GM18861 (cell line): Measurements from ENCODE around the gene NTN3.

ENCODE experiments used
- ATAC-seq: cut with Tn5 transposase; IDR thresholded peaks from one replicate; pipeline ENCODE4 v1.9.1; 2021; ENCODE audit not compliant: unreplicated experiment

Gene NTN3

GRCh38 chr16:2465653-2466415, 5.3 kb upstream of the NTN3 start:
- no peak for ATAC-seq

GRCh38 chr16:2466667-2467527, 4.2 kb upstream of the NTN3 start:
- no peak for ATAC-seq

GRCh38 chr16:2467528-2468232, 3.4 kb upstream of the NTN3 start:
- no peak for ATAC-seq

DNA sequence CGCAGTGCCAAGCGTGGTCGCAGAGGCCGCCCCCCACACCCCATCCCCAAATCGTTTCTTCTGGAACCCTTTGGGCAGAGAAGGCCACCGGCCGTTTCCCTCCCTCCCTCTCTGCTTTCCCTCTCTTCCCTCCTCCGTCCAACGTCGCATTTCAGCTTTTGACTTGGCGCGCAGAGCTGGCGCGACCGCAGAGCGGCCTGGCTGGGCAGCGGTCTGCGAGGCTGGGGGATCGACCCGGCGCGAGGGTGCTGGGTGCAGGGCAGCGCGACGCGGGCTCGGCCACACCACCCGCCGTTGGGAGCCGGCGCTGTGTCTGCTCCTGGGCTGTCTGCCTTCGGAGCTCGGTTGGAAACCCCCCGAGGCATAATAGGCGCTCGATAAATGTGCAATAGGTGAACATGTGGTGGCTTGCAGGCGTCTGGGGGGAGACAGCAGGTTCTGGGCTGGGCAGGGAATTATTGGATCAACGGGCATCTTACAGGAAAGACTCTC, 2.8 kb upstream of the NTN3 start:
- no peak for ATAC-seq

GRCh38 chr16:2468725-2469398, 2.2 kb upstream of the NTN3 start:
- no peak for ATAC-seq

DNA sequence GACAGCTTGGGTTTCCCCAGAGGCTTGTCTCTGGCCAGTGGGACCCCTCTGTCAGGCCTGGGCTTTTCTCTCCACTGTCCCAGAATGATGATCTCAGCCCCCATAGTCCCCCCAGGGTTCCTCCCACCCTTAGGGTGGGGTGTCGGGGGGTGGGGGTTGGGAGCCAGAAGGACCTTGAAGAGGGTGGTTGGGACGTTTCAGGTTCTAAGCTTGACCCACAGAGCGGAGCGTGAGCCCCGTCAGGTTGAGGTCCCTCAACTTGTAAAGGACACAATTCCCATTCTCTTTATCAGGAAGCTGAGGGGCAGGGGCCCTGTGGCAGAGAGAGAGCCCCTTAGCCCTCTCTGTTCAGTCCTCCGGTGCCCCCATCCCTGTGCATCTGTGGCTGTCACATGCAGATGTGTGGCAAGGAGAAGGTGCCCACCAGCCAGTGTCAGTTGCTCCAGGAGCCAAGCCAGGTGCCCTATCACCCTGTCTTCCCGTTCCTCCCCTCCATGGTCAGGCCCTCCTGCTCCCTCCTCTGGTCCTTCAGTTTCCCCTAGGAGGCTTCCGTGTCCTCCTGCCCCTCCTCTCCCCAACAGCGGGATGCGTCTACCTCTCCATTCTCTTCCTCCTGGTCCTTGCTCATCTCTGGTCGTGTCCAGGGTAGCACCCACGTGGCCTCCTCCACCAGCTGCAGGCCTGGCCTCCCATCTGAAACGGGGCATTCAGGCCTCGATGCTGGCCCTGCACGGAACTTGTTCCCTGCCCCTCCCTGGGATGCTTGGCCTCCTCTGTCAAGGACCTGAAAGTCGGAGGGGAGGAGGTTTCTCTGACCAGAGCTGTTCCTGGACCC, 1.5 kb upstream of the NTN3 start:
- ATAC-seq, result no peak

GRCh38 chr16:2470234-2470601, 879 bp upstream of the NTN3 start:
- ATAC-seq, result no peak

- ATAC-seq, result no peak
Measured at GRCh38 chr16:2470603-2471015, 488 bp upstream of the NTN3 start.

GRCh38 chr16:2471653-2472487, 773 bp downstream of the NTN3 start:
- ATAC-seq, result no peak

- no peak for ATAC-seq
Measured at GRCh38 chr16:2472488-2472864, 1.4 kb downstream of the NTN3 start.

- no peak for ATAC-seq
Measured at GRCh38 chr16:2472885-2473445, 1.9 kb downstream of the NTN3 start.

DNA sequence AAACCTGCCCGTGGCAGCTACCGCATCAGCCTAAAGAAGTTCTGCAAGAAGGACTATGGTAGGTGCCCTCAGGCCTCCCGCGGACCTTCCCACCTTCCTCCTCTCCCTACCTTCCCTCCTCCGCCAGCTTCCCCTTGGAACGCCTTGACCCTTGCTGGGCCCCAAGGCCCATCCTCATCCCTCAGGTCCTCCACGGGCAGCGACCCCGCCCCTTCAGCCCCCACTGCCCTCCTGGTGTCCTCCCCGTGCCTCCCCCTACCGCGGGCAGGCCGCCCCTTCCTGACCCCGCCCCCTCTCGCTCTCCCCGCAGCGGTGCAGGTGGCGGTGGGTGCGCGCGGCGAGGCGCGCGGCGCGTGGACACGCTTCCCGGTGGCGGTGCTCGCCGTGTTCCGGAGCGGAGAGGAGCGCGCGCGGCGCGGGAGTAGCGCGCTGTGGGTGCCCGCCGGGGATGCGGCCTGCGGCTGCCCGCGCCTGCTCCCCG, 2.4 kb downstream of the NTN3 start:
- no peak for ATAC-seq

DNA sequence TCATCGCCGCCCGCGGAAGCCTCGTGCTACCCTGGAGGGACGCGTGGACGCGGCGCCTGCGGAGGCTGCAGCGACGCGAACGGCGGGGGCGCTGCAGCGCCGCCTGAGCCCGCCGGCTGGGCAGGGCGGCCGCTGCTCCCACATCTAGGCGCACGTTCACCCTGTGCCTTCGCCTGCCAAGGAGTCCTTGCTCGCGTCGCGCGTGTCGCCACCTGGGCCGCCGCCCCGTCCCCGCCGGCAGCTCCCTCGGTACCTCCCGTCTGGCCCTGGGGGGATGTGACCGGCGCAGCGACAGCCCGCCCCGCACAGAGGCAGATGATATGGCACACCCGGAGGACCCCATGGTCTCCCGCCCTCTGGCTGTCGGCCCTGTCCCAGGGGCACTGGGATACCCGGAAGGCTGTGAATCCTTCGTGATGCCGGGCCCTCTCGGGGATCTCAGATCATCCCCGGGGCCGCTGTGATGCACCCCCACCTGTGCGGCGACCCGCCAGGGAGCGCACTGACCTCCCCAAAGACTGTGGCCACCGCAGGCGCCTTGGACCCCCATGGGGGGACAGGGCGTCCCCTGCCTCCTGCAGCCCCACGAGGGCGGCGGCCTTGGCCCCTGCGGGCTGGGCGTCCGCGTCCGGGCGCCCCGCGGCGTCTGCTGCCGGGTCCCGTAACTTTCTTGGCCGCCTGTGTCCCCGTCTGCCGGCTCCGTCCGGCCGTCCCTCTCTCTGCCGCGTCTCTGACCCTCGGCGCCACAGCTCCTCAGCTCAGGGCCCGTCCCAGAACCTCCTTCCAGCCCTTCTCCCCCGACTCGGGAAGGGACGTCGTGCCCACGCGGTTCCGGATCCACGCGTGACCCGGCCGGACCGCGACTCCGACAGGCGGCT, 3.1 kb downstream of the NTN3 start:
- no peak for ATAC-seq

DNA sequence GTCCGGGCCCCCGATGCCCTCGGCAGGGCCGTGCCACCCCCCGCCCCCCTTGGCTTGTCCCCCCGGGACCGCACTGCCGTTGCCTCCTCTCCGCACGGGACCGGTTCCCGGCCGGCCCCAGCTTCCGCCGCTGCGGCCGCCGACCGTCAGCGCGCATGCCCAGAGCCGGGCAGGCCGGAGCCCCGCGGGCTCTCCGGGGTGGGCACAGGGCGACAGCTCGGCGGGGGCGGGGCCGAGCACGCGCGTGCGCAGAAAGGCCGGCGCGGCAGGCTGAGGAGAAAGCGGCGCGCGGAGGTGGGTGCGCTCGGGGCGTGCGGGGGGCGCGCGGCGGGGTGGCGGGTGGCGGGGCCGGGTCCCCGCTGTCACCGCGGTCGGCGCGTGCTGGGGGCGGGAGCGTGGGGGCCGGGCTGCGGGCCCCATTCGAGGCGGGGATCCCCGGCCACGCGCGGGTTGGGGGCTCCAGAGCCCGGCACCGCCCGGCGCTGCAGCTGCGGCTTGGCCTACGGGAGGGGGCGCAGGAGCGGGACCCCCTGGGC, 3.8 kb downstream of the NTN3 start, which contains the start of gene TBC1D24:
TBC1D24 (plus strand) TSS at position 251 of the 536 bp plus-strand sequence. CDS start 21,022 bp downstream, outside the sequence.
- peak; percentile 35 for ATAC-seq

DNA sequence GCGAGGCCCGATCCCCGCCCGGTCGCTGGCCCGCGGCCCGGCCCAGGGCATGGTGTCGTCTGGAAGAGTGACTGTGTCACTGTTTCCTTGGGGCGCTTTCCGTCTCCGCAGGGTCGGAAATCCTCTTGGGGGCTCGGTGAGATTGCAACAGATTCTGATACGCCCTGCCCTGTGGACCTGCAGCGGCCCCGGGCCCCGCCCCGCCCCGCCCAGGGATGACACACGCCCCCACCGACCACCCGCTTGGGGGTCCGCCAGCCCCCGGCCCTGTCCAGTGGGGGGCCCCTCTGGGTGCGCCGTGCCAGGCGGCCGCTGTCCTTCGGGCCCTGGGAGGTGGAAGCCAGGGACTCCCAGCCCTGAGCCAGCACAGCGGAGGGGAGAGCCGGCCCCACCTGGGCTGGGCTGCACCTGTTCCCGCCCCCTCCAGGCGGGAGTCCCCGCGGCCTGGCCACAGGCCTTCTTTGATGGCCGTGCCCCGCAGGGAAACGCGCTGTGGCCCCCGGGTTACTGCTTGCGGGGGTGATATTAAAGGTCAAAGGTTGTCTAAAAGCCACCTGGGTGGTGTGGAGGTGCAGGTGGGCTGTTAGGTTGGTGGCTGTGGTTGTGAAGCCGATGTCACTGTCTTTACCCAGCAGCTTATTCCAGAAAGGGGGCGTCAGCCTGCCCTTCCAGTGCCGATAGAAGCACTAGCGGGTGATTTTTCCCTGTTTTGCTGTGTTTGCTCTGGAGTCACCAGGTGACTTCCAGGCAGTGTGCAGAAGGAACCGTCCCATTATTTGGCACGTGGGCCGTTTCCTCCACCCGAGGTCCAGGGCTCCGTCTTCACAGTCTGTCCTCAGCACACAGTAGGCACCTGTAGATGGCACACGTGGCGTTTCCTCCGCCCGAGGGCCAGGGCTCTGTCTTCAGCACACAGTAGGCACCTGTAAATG, 4.6 kb downstream of the NTN3 start:
- ATAC-seq, result no peak

DNA sequence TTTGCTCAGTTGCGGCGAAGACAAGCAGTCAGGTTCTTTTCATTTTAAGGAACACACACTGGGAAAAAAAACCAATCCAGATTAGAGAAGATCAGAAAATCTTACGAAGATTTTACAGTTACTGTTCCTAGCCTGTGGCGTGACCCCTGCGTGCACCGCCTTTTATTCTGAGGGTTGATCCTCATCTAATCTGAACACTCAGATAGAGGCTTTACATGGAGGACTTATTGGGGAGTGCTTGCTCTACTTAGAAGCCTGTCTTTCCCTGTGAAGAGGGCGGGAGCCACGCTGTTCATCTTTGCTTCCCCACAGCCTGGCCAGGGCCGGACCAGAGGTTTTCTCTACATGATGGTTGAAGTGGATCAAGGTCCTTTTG, 5.2 kb downstream of the NTN3 start:
- ATAC-seq, result no peak
